ENCODE results near the gene CCDC88A. TPM values are rescaled to one million over a fixed set of nuclear protein-coding genes. Genes with fewer than 3 reads are reported as not detected.
"Not testable (repeated sequence)": the region's sequence is repeated elsewhere in the genome, so short reads cannot be mapped to it uniquely, and the experiment has no call there.

CCDC88A gene
- total RNA-seq, 1 experiment from 2014 or later = 58.0 TPM

DNA sequence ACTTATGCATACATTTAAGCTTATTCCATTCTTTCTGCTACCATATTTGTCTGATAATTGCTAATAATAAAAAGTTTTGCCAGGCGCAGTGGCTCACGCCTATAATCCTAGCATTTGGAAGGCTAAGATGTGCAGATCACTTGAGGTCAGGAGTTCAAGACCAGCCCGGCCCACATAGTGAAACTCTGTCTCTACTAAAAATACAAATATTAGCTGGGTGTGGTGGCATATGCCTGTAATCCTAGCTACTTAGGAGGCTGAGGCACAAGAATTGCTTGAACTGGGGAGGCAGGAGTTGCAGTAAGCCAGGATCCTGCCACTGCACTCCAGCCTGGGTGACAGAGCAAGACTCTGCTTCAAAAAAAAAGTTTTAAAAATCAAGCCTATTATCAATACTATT, 160.1 kb downstream of the CCDC88A start:
- DNase-seq (ENCODE audit: extremely low read depth, low read depth) = not testable (repeated sequence)

DNA sequence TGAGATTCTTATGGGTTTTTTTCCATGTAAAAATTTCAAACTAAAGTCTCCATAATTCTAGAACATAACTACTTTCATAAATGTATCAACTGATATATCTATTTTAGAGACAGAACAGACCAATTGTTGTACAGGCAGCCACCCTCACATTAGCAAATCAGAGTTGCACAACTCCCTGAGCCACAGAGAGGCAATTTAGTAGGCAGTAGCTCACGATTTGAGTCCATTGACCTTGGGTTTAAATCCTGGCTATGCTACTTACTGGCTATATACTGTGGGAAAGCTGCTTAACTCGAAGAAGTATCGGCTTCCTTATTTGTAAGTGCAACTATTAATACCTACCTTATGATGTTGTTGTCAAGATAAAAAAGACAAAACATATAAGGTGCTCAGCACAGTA, 166.8 kb downstream of the CCDC88A start:
- no peak for DNase-seq (ENCODE audit: extremely low read depth, low read depth)

DNA sequence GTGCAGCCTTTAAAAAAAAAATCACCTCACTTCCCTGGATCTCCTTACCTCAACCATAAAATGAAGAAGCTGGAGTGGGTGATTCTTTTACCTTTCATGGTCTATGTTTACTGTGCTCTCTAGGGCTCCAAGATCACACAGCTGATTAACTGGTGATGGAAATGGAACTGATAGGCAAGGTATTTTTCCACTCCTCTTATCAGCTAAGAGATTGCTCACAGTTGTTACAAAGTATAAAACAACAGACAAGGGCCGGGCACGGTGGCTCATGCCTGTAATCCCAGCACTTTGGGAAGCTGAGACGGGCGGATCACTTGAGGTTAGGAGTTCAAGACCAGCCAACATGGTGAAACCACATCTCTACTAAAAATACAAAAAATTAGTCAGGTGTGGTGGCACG, 172.6 kb downstream of the CCDC88A start:
- no peak for DNase-seq (ENCODE audit: extremely low read depth, low read depth)

DNA sequence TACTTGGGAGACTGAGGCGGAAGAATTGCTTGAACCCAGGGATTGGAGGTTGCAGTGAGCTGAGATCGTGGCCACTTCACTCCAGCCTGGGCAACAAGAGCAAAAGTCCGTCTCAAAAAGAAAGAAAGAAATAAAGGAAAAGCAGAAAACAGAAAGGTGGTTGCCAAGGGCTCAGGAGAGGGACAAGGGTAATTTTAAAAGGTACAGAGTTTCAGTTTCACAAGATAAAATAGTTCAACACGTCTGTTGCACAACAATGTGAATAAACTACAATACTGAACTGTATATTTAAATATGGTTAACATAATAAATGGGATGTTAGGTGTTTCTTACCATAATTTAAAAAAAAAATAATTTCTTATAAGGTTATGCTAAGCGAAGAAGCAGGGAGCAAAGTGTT, 174.2 kb downstream of the CCDC88A start:
- no peak for DNase-seq (ENCODE audit: extremely low read depth, low read depth)

DNA sequence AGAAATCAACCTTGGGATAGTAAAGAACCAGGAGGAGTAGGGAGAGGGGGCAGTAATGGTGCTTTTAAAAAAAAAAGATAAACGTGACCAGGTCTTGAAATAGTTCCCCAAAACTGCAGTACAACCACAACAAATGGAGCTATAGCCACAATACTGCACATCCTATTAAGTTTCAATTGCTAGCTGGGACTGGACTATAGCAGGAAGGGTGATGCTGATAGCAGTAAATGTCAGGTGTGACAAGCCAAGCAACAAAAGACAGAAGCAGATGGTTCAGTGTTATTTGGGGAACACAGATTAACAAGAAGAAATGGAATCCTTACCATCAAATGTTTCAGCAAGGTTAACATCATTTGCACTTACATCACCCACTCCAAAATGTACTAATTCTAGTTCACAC, 177.0 kb downstream of the CCDC88A start:
- no peak for DNase-seq (ENCODE audit: extremely low read depth, low read depth)

- not testable (repeated sequence) for DNase-seq (ENCODE audit: extremely low read depth, low read depth)
Measured at GRCh38 chr2:55241582-55241981, 178.1 kb downstream of the CCDC88A start.

DNA sequence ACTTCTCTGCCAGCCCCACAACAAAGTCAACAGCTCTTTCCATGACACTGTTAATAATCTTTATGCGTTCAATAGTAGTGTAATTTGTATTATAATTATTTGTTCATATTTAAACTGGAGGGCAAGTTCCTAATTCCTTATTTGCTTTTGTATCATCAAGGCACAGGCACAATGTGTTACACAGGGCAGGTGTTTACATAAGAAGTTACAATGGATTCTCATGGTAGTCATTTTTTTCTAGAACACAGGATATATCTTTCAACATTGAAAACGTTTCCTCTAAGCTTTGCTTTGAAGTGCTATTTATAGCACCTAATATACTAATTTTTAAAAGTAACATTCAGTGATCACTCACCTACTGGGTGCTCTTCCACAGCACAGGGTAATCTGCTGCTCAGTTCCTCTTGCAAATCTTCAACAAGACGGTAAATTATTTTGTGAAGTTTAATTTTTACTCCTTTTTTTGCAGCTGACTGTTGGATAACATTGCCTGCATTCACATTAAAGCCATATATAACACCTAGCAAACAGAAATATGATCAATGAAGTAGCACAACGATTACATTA, 179.9 kb downstream of the CCDC88A start:
- DNase-seq (ENCODE audit: extremely low read depth, low read depth) = no peak

Small RNAs within 50 kb of the gene (small RNA-seq; reads per million reads assigned to genes)
- gene RF00019 (0 reads per million in 2 experiments), gene RNU6-221P (0 reads per million in 2 experiments), gene RNU6-775P (0 reads per million in 2 experiments)

Other genes with a start within 250 kb of the CCDC88A start
- 9.7 and 10.8 TPM in 2 replicates for gene CLHC1, start 187.6 kb downstream of the CCDC88A start, total RNA-seq (2014; rRNA removed; shearing (Covaris generic))
- gene RPS27A, start 187.2 kb downstream of the CCDC88A start, total RNA-seq (2014; rRNA removed; shearing (Covaris generic)) = 3,201 and 3,623 TPM in 2 replicates
- 97.2 and 110 TPM in 2 replicates for gene MTIF2, start 150.6 kb downstream of the CCDC88A start, total RNA-seq (2014; rRNA removed; shearing (Covaris generic))
- gene CFAP36, start 99.9 kb upstream of the CCDC88A start, total RNA-seq (2014; rRNA removed; shearing (Covaris generic)) = 45.6 and 46.9 TPM in 2 replicates
- gene PPP4R3B, start 197.8 kb upstream of the CCDC88A start, total RNA-seq (2014; rRNA removed; shearing (Covaris generic)) = 67.2 and 84.5 TPM in 2 replicates